ENCODE data around the gene PLCH1. TPM values are rescaled to one million over a fixed set of nuclear protein-coding genes. Genes with fewer than 3 reads are reported as not detected.

Gene PLCH1
- total and polyA plus RNA-seq, 10 of the 15 experiments (the other 5 are each of a cell fraction or from before 2014, with no cell fraction given): 0.03 to 0.22 (median 0.04) TPM; not detected in 5

- no peak for TF ChIP-seq NR2F1 (conservative IDR thresholded peaks at IDR 0.05)
These were observed 79.8 kb downstream of the PLCH1 start (continued) for GRCh38 chr3:155664925-155665695.

GRCh38 chr3:155663467-155664212 is 81.2 kb downstream of the PLCH1 start:
- BruUV-seq (replicated peaks): no TSS peak
- DNase-seq (ENCODE audit: low read depth, low spot score): no peak
- in situ Hi-C loops (cut with MboI) (no loop called here), intact Hi-C loops (cut with micrococcal nuclease; ENCODE audit: unreplicated experiment) (no loop called here)
- FAIRE-seq: no peak
- H3K4me3 ChIP-seq: no peak overlapping the region
- no peaks in the 10 kb centered on the region for H3K79me2 ChIP-seq (ENCODE audit: control insufficient read depth, insufficient read depth, low read length)
- H3K4me1 ChIP-seq (ENCODE audit: control insufficient read depth, insufficient read depth, low read length): no peaks in the 10 kb centered on the region
- H3K27me3 ChIP-seq (replicated peaks in 1 of 2; ENCODE audit: control insufficient read depth in 2 of 2, insufficient read depth in 2 of 2, low read length in 1 of 2): no peaks in the 10 kb centered on the region; a peak in 1 of 4 replicates
- no peaks in the 10 kb centered on the region for H3K36me3 ChIP-seq (ENCODE audit: control insufficient read depth in 2 of 2, insufficient read depth in 2 of 2, low read length in 1 of 2)
- ChIA-PET SMC1A (ENCODE audit: uncharacterized antibody, unreplicated experiment) (interaction anchor here (1.5 kb wide), 1 partner anchor 10 kb away, joined by 5 read pairs; no protein-coding TSS in a partner anchor), RAD21 (ENCODE audit: unreplicated experiment) (no interaction called here), POLR2A (no interaction called here), CTCF (interaction anchor here (0.8 kb wide), 1 partner anchor 47 kb away, joined by 3 read pairs; no protein-coding TSS in a partner anchor)
- no peaks in the 10 kb centered on the region for H4K20me1 ChIP-seq (ENCODE audit: control insufficient read depth, insufficient read depth)
- no peaks in the 10 kb centered on the region for H3K9me3 ChIP-seq (replicated peaks; ENCODE audit: control insufficient read depth, insufficient read depth, low read length)
- WGBS (ENCODE audit: insufficient coverage, insufficient replicate concordance, low lambda C conversion rate, missing lambda C conversion rate): 70% methylated on average over 3 of the region's 3 CpGs
- H3K27ac ChIP-seq (ENCODE audit: control insufficient read depth, insufficient read depth): no peak overlapping the region
- H3K4me2 ChIP-seq (ENCODE audit: control insufficient read depth, insufficient read depth): no peak overlapping the region
- ATAC-seq: no peak
- no peak overlapping the region for H2AFZ ChIP-seq (ENCODE audit: control insufficient read depth, low read depth, low read length)
- H3K9ac ChIP-seq (ENCODE audit: control insufficient read depth, insufficient read depth, low read length): no peak overlapping the region
- TF ChIP-seq EED (IDR thresholded peaks at IDR 0.05; ENCODE audit: low read depth): no peak
- no peak for TF ChIP-seq ZNF384 (IDR thresholded peaks at IDR 0.05; ENCODE audit: borderline replicate concordance, low read depth, low read length)
- TF ChIP-seq HCFC1 (IDR thresholded peaks at IDR 0.05; ENCODE audit: low read length): no peak
- TF ChIP-seq E4F1 (IDR thresholded peaks at IDR 0.05; ENCODE audit: borderline replicate concordance, partially characterized antibody): no peak
- no peak for TF ChIP-seq STAT1 (conservative IDR thresholded peaks at IDR 0.05)
- TF ChIP-seq CHD2 (IDR thresholded peaks at IDR 0.05; ENCODE audit: borderline replicate concordance, low read depth, low read length): no peak
- no peak for TF ChIP-seq ZBTB4 (CRISPR knock-in tag; IDR thresholded peaks at IDR 0.05)
- TF ChIP-seq NKRF (conservative IDR thresholded peaks at IDR 0.05): no peak
- TF ChIP-seq PML (IDR thresholded peaks at IDR 0.05; ENCODE audit: low read length): no peak
- no peak for TF ChIP-seq PKNOX1 (IDR thresholded peaks at IDR 0.05)
- TF ChIP-seq NFXL1 (IDR thresholded peaks at IDR 0.05; ENCODE audit: borderline replicate concordance): no peak
